Measurements from ENCODE around the gene ADRA2B.

The ADRA2B gene

GRCh38 chr2:96135621-96136020 is 19.2 kb upstream of the ADRA2B start:
- H3K4me1 Mint-ChIP-seq (ENCODE audit: low read depth) = peaks cover 31% of the 10 kb centered on the region

GRCh38 chr2:96135171-96135570 is 18.8 kb upstream of the ADRA2B start:
- Mint-ChIP-seq H3K27ac (peak overlapping the region; percentile 66), H3K9me3 (no peaks in the 10 kb centered on the region), H3K27me3 (no peaks in the 10 kb centered on the region), H3K36me3 (ENCODE audit: low read depth) (peaks cover 17% of the 10 kb centered on the region), H3K4me1 (ENCODE audit: low read depth) (peaks cover 32% of the 10 kb centered on the region), H3K4me3 (no peak overlapping the region)
- no peak for DNase-seq

More at GRCh38 chr2:96135621-96136020, 19.2 kb upstream of the ADRA2B start:
- Mint-ChIP-seq H3K4me3 (peak overlapping the region; percentile 20), H3K27ac (peak overlapping the region; percentile 66), H3K9me3 (no peaks in the 10 kb centered on the region), H3K27me3 (no peaks in the 10 kb centered on the region), H3K36me3 (ENCODE audit: low read depth) (peaks cover 13% of the 10 kb centered on the region)
- DNase-seq = no peak

- Mint-ChIP-seq H3K27ac (peak overlapping the region; percentile 66), H3K27me3 (no peaks in the 10 kb centered on the region)
Observed at GRCh38 chr2:96134421-96134820, 18.1 kb upstream of the ADRA2B start.

GRCh38 chr2:96131813-96132745 is 15.7 kb upstream of the ADRA2B start:
- peaks cover 30% of the 10 kb centered on the region for H3K36me3 Mint-ChIP-seq (ENCODE audit: low read depth)
- H3K4me3 Mint-ChIP-seq = peak overlapping the region; percentile 37
- H3K9me3 Mint-ChIP-seq = no peaks in the 10 kb centered on the region
- peak overlapping the region; percentile 86 for H3K27ac Mint-ChIP-seq
- no peaks in the 10 kb centered on the region for H3K27me3 Mint-ChIP-seq
- peaks cover 27% of the 10 kb centered on the region for H3K4me1 Mint-ChIP-seq (ENCODE audit: low read depth)
- DNase-seq = no peak

More at GRCh38 chr2:96134421-96134820, 18.1 kb upstream of the ADRA2B start:
- H3K4me1 Mint-ChIP-seq (ENCODE audit: low read depth) = peaks cover 35% of the 10 kb centered on the region
- no peak overlapping the region for H3K4me3 Mint-ChIP-seq
- H3K9me3 Mint-ChIP-seq = no peaks in the 10 kb centered on the region
- H3K36me3 Mint-ChIP-seq (ENCODE audit: low read depth) = peaks cover 23% of the 10 kb centered on the region
- DNase-seq = no peak

GRCh38 chr2:96131152-96131812 is 14.9 kb upstream of the ADRA2B start:
- no peak for DNase-seq
- peak overlapping the region; percentile 86 for H3K27ac Mint-ChIP-seq
- peaks cover 27% of the 10 kb centered on the region for H3K4me1 Mint-ChIP-seq (ENCODE audit: low read depth)
- no peaks in the 10 kb centered on the region for H3K27me3 Mint-ChIP-seq
- H3K9me3 Mint-ChIP-seq = no peaks in the 10 kb centered on the region
- H3K4me3 Mint-ChIP-seq = peak overlapping the region; percentile 37
- H3K36me3 Mint-ChIP-seq (ENCODE audit: low read depth) = peaks cover 34% of the 10 kb centered on the region

GRCh38 chr2:96130483-96130882 is 14.1 kb upstream of the ADRA2B start:
- H3K4me1 Mint-ChIP-seq (ENCODE audit: low read depth) = peaks cover 27% of the 10 kb centered on the region
- H3K4me3 Mint-ChIP-seq = no peak overlapping the region
- H3K36me3 Mint-ChIP-seq (ENCODE audit: low read depth) = peaks cover 39% of the 10 kb centered on the region
- H3K9me3 Mint-ChIP-seq = no peaks in the 10 kb centered on the region
- peak overlapping the region; percentile 86 for H3K27ac Mint-ChIP-seq
- H3K27me3 Mint-ChIP-seq = no peaks in the 10 kb centered on the region
- no peak for DNase-seq

GRCh38 chr2:96129528-96130120 is 13.3 kb upstream of the ADRA2B start:
- H3K36me3 Mint-ChIP-seq (ENCODE audit: low read depth) = peaks cover 35% of the 10 kb centered on the region
- H3K4me1 Mint-ChIP-seq (ENCODE audit: low read depth) = peaks cover 27% of the 10 kb centered on the region
- peak overlapping the region; percentile 70 for H3K27ac Mint-ChIP-seq
- no peak overlapping the region for H3K4me3 Mint-ChIP-seq
- no peak for DNase-seq
- no peaks in the 10 kb centered on the region for H3K9me3 Mint-ChIP-seq
- H3K27me3 Mint-ChIP-seq = no peaks in the 10 kb centered on the region

- peaks cover 35% of the 10 kb centered on the region for H3K36me3 Mint-ChIP-seq (ENCODE audit: low read depth)
- no peak overlapping the region for H3K4me3 Mint-ChIP-seq
- H3K27me3 Mint-ChIP-seq = no peaks in the 10 kb centered on the region
- H3K27ac Mint-ChIP-seq = no peak overlapping the region
- no peak for DNase-seq
- no peaks in the 10 kb centered on the region for H3K9me3 Mint-ChIP-seq
- H3K4me1 Mint-ChIP-seq (ENCODE audit: low read depth) = peaks cover 27% of the 10 kb centered on the region
Observed at GRCh38 chr2:96128456-96128855, 12.1 kb upstream of the ADRA2B start.

GRCh38 chr2:96124406-96125265 is 8.3 kb upstream of the ADRA2B start:
- Mint-ChIP-seq H3K27me3 (peaks cover 23% of the 10 kb centered on the region), H3K4me1 (ENCODE audit: low read depth) (peaks cover 13% of the 10 kb centered on the region), H3K9me3 (no peaks in the 10 kb centered on the region), H3K27ac (peak overlapping the region; percentile 20), H3K4me3 (no peak overlapping the region), H3K36me3 (ENCODE audit: low read depth) (peaks cover 18% of the 10 kb centered on the region)
- no peak for DNase-seq

- peaks cover 29% of the 10 kb centered on the region for H3K27me3 Mint-ChIP-seq
- H3K27ac Mint-ChIP-seq = no peak overlapping the region
- peaks cover 9% of the 10 kb centered on the region for H3K4me1 Mint-ChIP-seq (ENCODE audit: low read depth)
- DNase-seq = no peak
- no peak overlapping the region for H3K4me3 Mint-ChIP-seq
- peaks cover 14% of the 10 kb centered on the region for H3K36me3 Mint-ChIP-seq (ENCODE audit: low read depth)
- no peaks in the 10 kb centered on the region for H3K9me3 Mint-ChIP-seq
Observed at GRCh38 chr2:96123936-96124335, 7.6 kb upstream of the ADRA2B start.

- Mint-ChIP-seq H3K4me1 (ENCODE audit: low read depth) (peaks cover 9% of the 10 kb centered on the region), H3K9me3 (no peaks in the 10 kb centered on the region), H3K36me3 (ENCODE audit: low read depth) (peaks cover 11% of the 10 kb centered on the region), H3K4me3 (no peak overlapping the region), H3K27me3 (peaks cover 34% of the 10 kb centered on the region), H3K27ac (no peak overlapping the region)
- DNase-seq = no peak
Observed at GRCh38 chr2:96123290-96123689, 6.9 kb upstream of the ADRA2B start.

- H3K27ac Mint-ChIP-seq = no peak overlapping the region
- no peak overlapping the region for H3K4me3 Mint-ChIP-seq
- H3K4me1 Mint-ChIP-seq (ENCODE audit: low read depth) = peaks cover 17% of the 10 kb centered on the region
- H3K9me3 Mint-ChIP-seq = no peaks in the 10 kb centered on the region
- peaks cover 37% of the 10 kb centered on the region for H3K27me3 Mint-ChIP-seq
- DNase-seq = no peak
- peaks cover 11% of the 10 kb centered on the region for H3K36me3 Mint-ChIP-seq (ENCODE audit: low read depth)
Observed at GRCh38 chr2:96122391-96122790, 6.0 kb upstream of the ADRA2B start.

GRCh38 chr2:96121414-96121813 is 5.0 kb upstream of the ADRA2B start:
- Mint-ChIP-seq H3K4me1 (ENCODE audit: low read depth) (peaks cover 20% of the 10 kb centered on the region), H3K27ac (no peak overlapping the region), H3K4me3 (no peak overlapping the region), H3K27me3 (peaks cover 37% of the 10 kb centered on the region), H3K9me3 (no peaks in the 10 kb centered on the region), H3K36me3 (ENCODE audit: low read depth) (peaks cover 5% of the 10 kb centered on the region)
- no peak for DNase-seq

GRCh38 chr2:96120991-96121390 is 4.6 kb upstream of the ADRA2B start:
- Mint-ChIP-seq H3K4me3 (no peak overlapping the region), H3K27ac (no peak overlapping the region), H3K9me3 (no peaks in the 10 kb centered on the region), H3K4me1 (ENCODE audit: low read depth) (peaks cover 20% of the 10 kb centered on the region), H3K36me3 (ENCODE audit: low read depth) (peaks cover 3% of the 10 kb centered on the region), H3K27me3 (peaks cover 40% of the 10 kb centered on the region)
- DNase-seq = no peak
